Naive thymus-derived CD4-positive, alpha-beta T cell (primary cell): ENCODE results near the gene SYNE4. TPM values are rescaled to one million over a fixed set of nuclear protein-coding genes. Genes with fewer than 3 reads are reported as not detected.
"Not testable (repeated sequence)": the region's sequence is repeated elsewhere in the genome, so short reads cannot be mapped to it uniquely, and the experiment has no call there.

Experiments
- ATAC-seq: fragments of 150-1000 bp; cut with Tn5 transposase; 2 replicates; pipeline ENCODE4 v1.10.0; 2021; ENCODE audit warnings: mild to moderate bottlenecking, moderate library complexity
- CTCF ChIA-PET: fragments of 350-600 bp; sonication (Branson Sonifier 250); formaldehyde crosslinking; loops from one replicate; lab custom pipeline; 2021; ENCODE audit warnings: antibody characterized with exemption; lab: Charles Lee
- POLR2A ChIA-PET: fragments of 350-600 bp; sonication (Branson Sonifier 250); formaldehyde crosslinking; loops from one replicate; lab custom pipeline; 2021; ENCODE audit warnings: antibody characterized with exemption, inconsistent platforms; lab: Charles Lee
- DNase-seq, 9 donors: peaks; one replicate each; pipeline versions ENCODE4 v3.0.0 to v3.0.0-alpha.2; 2020 to 2022; ENCODE audit warnings: mixed read lengths in 1 of 9
- H3K27ac ChIP-seq: one replicate; pipeline ENCODE4 v1.7.0; 2013; ENCODE audit warnings: mild to moderate bottlenecking, low read depth, low read length, moderate library complexity
- H3K27me3 ChIP-seq, 2 donors: one replicate each; pipeline ENCODE4 v1.7.0; 2013; ENCODE audit warnings: low read length in 2 of 2, mild to moderate bottlenecking in 2 of 2, moderate library complexity in 2 of 2; ENCODE audit not compliant: control insufficient read depth in 2 of 2, insufficient read depth in 2 of 2
- H3K36me3 ChIP-seq, 3 experiments: 1 replicate in 2 of 3; 2 replicates in 1 of 3; pipeline ENCODE4 v1.7.0; 2013; ENCODE audit warnings: low read length in 3 of 3, mild to moderate bottlenecking in 3 of 3, moderate library complexity in 1 of 3; ENCODE audit not compliant: insufficient read depth in 3 of 3, control insufficient read depth in 2 of 3
- H3K4me1 ChIP-seq, 2 donors: one replicate each; pipeline ENCODE4 v1.7.0; 2013; ENCODE audit warnings: low read length in 2 of 2, mild to moderate bottlenecking in 2 of 2, moderate library complexity in 1 of 2; ENCODE audit not compliant: control insufficient read depth in 2 of 2, insufficient read depth in 2 of 2
- H3K4me3 ChIP-seq: 2 replicates; pipeline ENCODE4 v1.7.0; 2013; ENCODE audit warnings: mild to moderate bottlenecking, low read length
- H3K9me3 ChIP-seq, 3 experiments: 1 replicate in 2 of 3; 2 replicates in 1 of 3; pipeline ENCODE4 v1.7.0; 2013; ENCODE audit warnings: low read length in 3 of 3; ENCODE audit not compliant: control insufficient read depth in 2 of 3
- H3K27ac Mint-ChIP-seq, 9 donors: one replicate each; pipeline ENCODE4 v1.8.0; 2020 to 2022; ENCODE audit warnings: mixed read lengths in 9 of 9, mild to moderate bottlenecking in 8 of 9, moderate library complexity in 5 of 9, inconsistent platforms in 2 of 9
- H3K27me3 Mint-ChIP-seq, 5 donors: one replicate each; pipeline ENCODE4 v1.8.0; 2021 to 2022; ENCODE audit warnings: mixed read lengths in 5 of 5, mild to moderate bottlenecking in 1 of 5
- H3K36me3 Mint-ChIP-seq, 5 donors: one replicate each; pipeline ENCODE4 v1.8.0; 2020 to 2022; ENCODE audit warnings: mixed read lengths in 5 of 5, mild to moderate bottlenecking in 3 of 5, inconsistent platforms in 1 of 5
- H3K4me1 Mint-ChIP-seq, 7 donors: one replicate each; pipeline ENCODE4 v1.8.0; 2020 to 2022; ENCODE audit warnings: mixed read lengths in 7 of 7, mild to moderate bottlenecking in 3 of 7, inconsistent platforms in 1 of 7
- H3K4me3 Mint-ChIP-seq, 10 donors: one replicate each; pipeline ENCODE4 v1.8.0; 2020 to 2022; ENCODE audit warnings: mild to moderate bottlenecking in 10 of 10, mixed read lengths in 10 of 10, moderate library complexity in 6 of 10, inconsistent platforms in 2 of 10
- H3K9me3 Mint-ChIP-seq, 11 donors: one replicate each; pipeline ENCODE4 v1.8.0; 2020 to 2022; ENCODE audit warnings: mixed read lengths in 11 of 11, mild to moderate bottlenecking in 4 of 11, inconsistent platforms in 1 of 11, moderate library complexity in 1 of 11
- intact Hi-C, 2 donors: fragments of 100-400 bp; cut with micrococcal nuclease; formaldehyde crosslinking; loops; one replicate each; pipeline ENCODE4 v1.15.1; 2023
- polyA plus RNA-seq, 2 donors: library from polyadenylated mRNA; unstranded; fragments of 300-500 nt; fragmentation: Illumina TruSeq; gene quantifications; one replicate each; pipeline ENCODE4 v1.2.3, GENCODE V29; 2021
- total RNA-seq, 6 experiments: library from RNA in 5 of 6; stranded (reverse) in 5 of 6; gene quantifications; 1 replicate in 5 of 6; 2 replicates in 1 of 6; pipeline ENCODE4 v1.2.3 and lab custom pipeline; 2021 to 2026

The SYNE4 gene
- total and polyA plus RNA-seq, 7 experiments from 2014 or later, result 0.14 to 5.4 (median 3.4) TPM; not detected in 1

DNA sequence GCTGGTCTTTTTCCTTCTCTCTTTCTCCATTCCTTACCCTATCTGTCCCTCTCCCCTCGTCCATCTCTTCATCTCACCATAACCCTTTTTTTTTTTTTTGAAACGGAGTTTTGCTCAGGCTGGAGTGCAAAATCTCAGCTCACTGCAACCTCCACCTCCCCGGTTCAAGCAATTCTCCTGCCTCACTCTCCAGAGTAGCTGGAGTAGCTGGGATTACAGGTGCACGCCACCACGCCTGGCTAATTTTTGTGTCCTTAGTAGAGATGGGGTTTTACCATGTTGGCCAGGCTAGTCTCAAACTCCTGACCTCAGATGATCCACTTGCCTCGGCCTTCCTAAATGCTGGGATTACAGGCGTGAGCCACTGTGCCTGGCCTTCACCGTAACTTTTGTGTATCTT is 51.2 kb downstream of the SYNE4 start:
- H3K27ac ChIP-seq, H3K36me3 ChIP-seq, ATAC-seq, H3K4me3 ChIP-seq, H3K36me3 Mint-ChIP-seq, DNase-seq, H3K27me3 ChIP-seq, intact Hi-C loops, H3K9me3 ChIP-seq, H3K9me3 Mint-ChIP-seq: not testable (repeated sequence)
- peaks cover 41 to 58% of the 10 kb centered on the region in 2 donors for H3K4me1 ChIP-seq
- Mint-ChIP-seq H3K27me3 (peaks cover 0 to 25% (median 0%) of the 10 kb centered on the region in 5 donors), H3K4me3 (peak overlapping the region in 6 of 10 donors; percentile 25 to 75 (median 44)), H3K27ac (peak overlapping the region in 8 of 9 donors; percentile 28 to 96 (median 74)), H3K4me1 (peaks cover 31 to 71% (median 56%) of the 10 kb centered on the region in 7 donors)
- POLR2A ChIA-PET, result interaction anchor here (1.9 to 2.0 kb wide), 2 partner anchors 37 to 96 kb away, joined by 7 to 8 read pairs; partner anchors contain the start of gene THAP8
- CTCF ChIA-PET, result interaction anchor here (1.9 kb wide), 1 partner anchor 39 kb away, joined by 5 read pairs; no protein-coding TSS in a partner anchor

DNA sequence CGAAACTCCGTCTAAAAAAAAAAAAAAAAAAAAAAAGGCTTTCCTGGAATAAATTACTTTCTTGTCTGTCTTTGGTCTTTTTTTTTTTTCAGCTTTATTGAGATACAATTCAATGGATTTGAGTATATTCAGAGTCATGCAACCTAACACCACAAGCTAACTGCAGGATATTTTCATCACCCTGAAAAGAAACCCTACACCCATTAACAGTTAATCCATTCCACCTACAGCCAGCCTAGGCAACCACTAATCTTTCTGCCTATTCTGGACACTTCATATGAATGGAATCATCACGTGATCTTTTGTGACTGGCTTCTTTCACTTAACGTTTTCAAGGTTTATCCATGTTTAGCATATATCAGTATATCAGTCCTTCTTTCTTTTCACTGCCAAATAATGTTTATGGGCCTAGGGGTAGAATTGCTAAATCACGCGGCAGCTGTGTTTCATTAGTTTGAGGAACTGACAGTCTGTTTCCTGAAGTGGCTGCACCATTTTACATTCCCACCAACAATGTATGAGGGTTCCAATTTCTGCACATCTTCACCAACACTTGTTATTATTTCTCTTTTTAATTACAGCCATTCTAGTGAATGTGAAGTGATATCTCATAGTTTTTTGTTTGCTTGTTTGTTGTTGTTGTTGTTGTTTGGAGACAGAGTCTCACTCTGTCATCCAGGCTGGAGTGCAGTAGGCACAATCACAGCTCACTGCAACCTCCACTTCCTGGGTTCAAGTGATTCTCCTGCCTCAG is 52.6 kb downstream of the SYNE4 start:
- DNase-seq, result no peak
- H3K4me1 Mint-ChIP-seq, result peaks cover 34 to 82% (median 63%) of the 10 kb centered on the region in 7 donors
- ATAC-seq, result no peak
- peak overlapping the region; percentile 11 to 96 (median 74) for H3K27ac Mint-ChIP-seq
- H3K36me3 ChIP-seq, result no peaks in the 10 kb centered on the region
- no peaks in the 10 kb centered on the region for H3K9me3 ChIP-seq
- H3K36me3 Mint-ChIP-seq, result peaks cover 0 to 9% (median 0%) of the 10 kb centered on the region in 5 donors
- CTCF ChIA-PET, result interaction anchor here (1.2 kb wide), 1 partner anchor 74 kb away, joined by 4 read pairs; no protein-coding TSS in a partner anchor
- H3K27me3 ChIP-seq, result no peaks in the 10 kb centered on the region
- H3K4me1 ChIP-seq, result peaks cover 41 to 64% of the 10 kb centered on the region in 2 donors
- H3K4me3 ChIP-seq, result no peak overlapping the region
- POLR2A ChIA-PET, result interaction anchor here (1.3 to 1.4 kb wide), 3 partner anchors 10 to 184 kb away, joined by 3 to 4 read pairs (median 3); partner anchors contain the start of gene CAPNS1
- intact Hi-C loops, result no loop called here
- peaks cover 0 to 22% (median 0%) of the 10 kb centered on the region in 5 donors for H3K27me3 Mint-ChIP-seq
- H3K9me3 Mint-ChIP-seq, result peaks cover 0 to 6% (median 0%) of the 10 kb centered on the region in 11 donors
- H3K27ac ChIP-seq, result no peak overlapping the region
- H3K4me3 Mint-ChIP-seq, result peak overlapping the region in 8 of 10 donors; percentile 25 to 78 (median 45)

Other genes starting within 250 kb of the SYNE4 start
- 10 to 100 TPM; 15.3 to 55.5 (median 23.4) TPM for gene ARHGAP33, start 233.2 kb downstream of the SYNE4 start, total RNA-seq
- gene ARHGAP33, start 233.2 kb downstream of the SYNE4 start, polyA plus RNA-seq, result 1 to 10 TPM in 1 of 2 donors, under 1 TPM in 1; 0.09 to 1.0 TPM
- not detected for gene PRODH2, start 196.0 kb downstream of the SYNE4 start, total RNA-seq
- gene PRODH2, start 196.0 kb downstream of the SYNE4 start, polyA plus RNA-seq, result not detected
- under 1 TPM in 2 of 5 experiments, not detected in 3; 0.30 to 0.51 TPM for gene NPHS1, start 156.3 kb downstream of the SYNE4 start, total RNA-seq
- gene NPHS1, start 156.3 kb downstream of the SYNE4 start, polyA plus RNA-seq, result not detected
- gene KIRREL2, start 151.9 kb downstream of the SYNE4 start, total RNA-seq, result 1 to 10 TPM in 1 of 5 experiments, under 1 TPM in 2, not detected in 2; 0.16 to 1.3 (median 0.29) TPM
- gene KIRREL2, start 151.9 kb downstream of the SYNE4 start, polyA plus RNA-seq, result not detected
- gene APLP1, start 140.2 kb downstream of the SYNE4 start, total RNA-seq, result 1 to 10 TPM in 1 of 5 experiments, not detected in 4; 2.4 TPM
- gene APLP1, start 140.2 kb downstream of the SYNE4 start, polyA plus RNA-seq, result not detected
- 100 to 1,000 TPM in 1 of 5 experiments, 10 to 100 TPM in 4; 47.8 to 116 (median 57.0) TPM for gene NFKBID, start 108.3 kb downstream of the SYNE4 start, total RNA-seq
- gene NFKBID, start 108.3 kb downstream of the SYNE4 start, polyA plus RNA-seq, result 1 to 10 TPM; 2.4 to 6.5 TPM
- gene HCST, start 106.3 kb downstream of the SYNE4 start, total RNA-seq, result 100 to 1,000 TPM in 3 of 5 experiments, 10 to 100 TPM in 2; 57.4 to 117 (median 113) TPM
- gene HCST, start 106.3 kb downstream of the SYNE4 start, polyA plus RNA-seq, result 100 to 1,000 TPM; 879 to 895 TPM
- gene TYROBP, start 100.5 kb downstream of the SYNE4 start, total RNA-seq, result 100 to 1,000 TPM in 1 of 5 experiments, 10 to 100 TPM in 3, not detected in 1; 15.1 to 428 (median 35.6) TPM
- 1 to 10 TPM; 2.3 to 3.7 TPM for gene TYROBP, start 100.5 kb downstream of the SYNE4 start, polyA plus RNA-seq
- gene LRFN3, start 72.4 kb downstream of the SYNE4 start, total RNA-seq, result 10 to 100 TPM in 3 of 5 experiments, 1 to 10 TPM in 2; 5.7 to 14.9 (median 11.6) TPM
- gene LRFN3, start 72.4 kb downstream of the SYNE4 start, polyA plus RNA-seq, result 1 to 10 TPM; 1.2 to 2.4 TPM
- 10 to 100 TPM in 3 of 5 experiments, 1 to 10 TPM in 2; 7.8 to 26.1 (median 17.8) TPM for gene SDHAF1, start 13.6 kb downstream of the SYNE4 start, total RNA-seq
- gene SDHAF1, start 13.6 kb downstream of the SYNE4 start, polyA plus RNA-seq, result 10 to 100 TPM; 29.9 to 58.1 TPM
- gene ALKBH6, start 5.4 kb upstream of the SYNE4 start, total RNA-seq, result 10 to 100 TPM; 32.6 to 60.6 (median 49.3) TPM
- 10 to 100 TPM; 19.1 to 34.1 TPM for gene ALKBH6, start 5.4 kb upstream of the SYNE4 start, polyA plus RNA-seq
- 1 to 10 TPM; 1.1 to 4.0 (median 3.0) TPM for gene CLIP3, start 24.1 kb upstream of the SYNE4 start, total RNA-seq
- 1 to 10 TPM; 3.1 to 5.2 TPM for gene CLIP3, start 24.1 kb upstream of the SYNE4 start, polyA plus RNA-seq
- gene THAP8, start 45.5 kb upstream of the SYNE4 start, total RNA-seq, result 1 to 10 TPM; 2.2 to 6.6 (median 6.1) TPM
- 1 to 10 TPM; 4.5 to 5.4 TPM for gene THAP8, start 45.5 kb upstream of the SYNE4 start, polyA plus RNA-seq
- 10 to 100 TPM in 1 of 5 experiments, 1 to 10 TPM in 4; 1.5 to 22.4 (median 2.9) TPM for gene WDR62, start 46.1 kb upstream of the SYNE4 start, total RNA-seq
- gene WDR62, start 46.1 kb upstream of the SYNE4 start, polyA plus RNA-seq, result under 1 TPM; 0.07 to 0.33 TPM
- gene OVOL3, start 102.3 kb upstream of the SYNE4 start, total RNA-seq, result not detected
- not detected for gene OVOL3, start 102.3 kb upstream of the SYNE4 start, polyA plus RNA-seq
- gene POLR2I, start 106.1 kb upstream of the SYNE4 start, total RNA-seq, result 10 to 100 TPM; 20.9 to 56.7 (median 44.7) TPM
- 100 to 1,000 TPM; 153 to 166 TPM for gene POLR2I, start 106.1 kb upstream of the SYNE4 start, polyA plus RNA-seq
- gene TBCB, start 106.7 kb upstream of the SYNE4 start, total RNA-seq, result 100 to 1,000 TPM in 4 of 5 experiments, 10 to 100 TPM in 1; 72.8 to 174 (median 119) TPM
- gene TBCB, start 106.7 kb upstream of the SYNE4 start, polyA plus RNA-seq, result 100 to 1,000 TPM; 153 to 173 TPM
- 100 to 1,000 TPM; 197 to 473 (median 207) TPM for gene CAPNS1, start 131.3 kb upstream of the SYNE4 start, total RNA-seq
- 10 to 100 TPM; 65.0 to 72.6 TPM for gene CAPNS1, start 131.3 kb upstream of the SYNE4 start, polyA plus RNA-seq
- gene COX7A1, start 143.6 kb upstream of the SYNE4 start, total RNA-seq, result not detected
- not detected for gene COX7A1, start 143.6 kb upstream of the SYNE4 start, polyA plus RNA-seq
- gene ZNF565, start 205.9 kb upstream of the SYNE4 start, total RNA-seq, result 10 to 100 TPM in 2 of 5 experiments, 1 to 10 TPM in 3; 2.7 to 11.6 (median 7.8) TPM
- gene ZNF565, start 205.9 kb upstream of the SYNE4 start, polyA plus RNA-seq, result 1 to 10 TPM; 3.6 to 9.4 TPM
- gene ZNF146, start 206.3 kb upstream of the SYNE4 start, total RNA-seq, result 10 to 100 TPM; 27.7 to 77.4 (median 57.7) TPM
- 100 to 1,000 TPM in 1 of 2 donors, 10 to 100 TPM in 1; 67.6 to 111 TPM for gene ZNF146, start 206.3 kb upstream of the SYNE4 start, polyA plus RNA-seq